Neural cell (in vitro differentiated cells): ENCODE results near the gene PPCDC. TPM values are rescaled to one million over a fixed set of nuclear protein-coding genes. Genes with fewer than 3 reads are reported as not detected.

Experiments used
- H2AFZ ChIP-seq: fragments of 200-600, 300-800 bp; sonication (generic), shearing (Covaris generic); 2 replicates; pipeline ENCODE4 v1.6.0; 2014; ENCODE audit warnings: low read depth, mild to moderate bottlenecking, antibody characterized with exemption, low read length, moderate library complexity
- H3F3A ChIP-seq: fragments of 200-600 bp; shearing (Covaris generic); 2 replicates; pipeline ENCODE4 v1.6.1; 2016; ENCODE audit warnings: mild to moderate bottlenecking, moderate library complexity, mixed read lengths, antibody characterized with exemption, low read length; ENCODE audit not compliant: insufficient read depth, poor library complexity, severe bottlenecking
- H3K27ac ChIP-seq: fragments of 200-600, 300-800 bp; sonication (generic), shearing (Covaris generic); 2 replicates; pipeline ENCODE4 v1.5.1; 2014; ENCODE audit warnings: mild to moderate bottlenecking, low read length, moderate library complexity
- H3K27me3 ChIP-seq: fragments of 300-800, 200-600 bp; sonication (generic), shearing (Covaris generic); 2 replicates; pipeline ENCODE4 v1.6.0; 2014; ENCODE audit warnings: mild to moderate bottlenecking, low read depth, low read length, moderate library complexity; ENCODE audit not compliant: insufficient read depth
- H3K36me3 ChIP-seq: fragments of 300-800, 200-600 bp; sonication (generic), shearing (Covaris generic); 2 replicates; pipeline ENCODE4 v1.5.1; 2014; ENCODE audit warnings: mild to moderate bottlenecking, antibody characterized with exemption, low read length, moderate library complexity; ENCODE audit not compliant: insufficient read depth
- H3K4me2 ChIP-seq: fragments of 300-800, 200-600 bp; sonication (generic), shearing (Covaris generic); 2 replicates; pipeline ENCODE4 v1.6.0; 2014; ENCODE audit warnings: mild to moderate bottlenecking, low read length
- H3K4me3 ChIP-seq: fragments of 300-800, 200-600 bp; sonication (generic), shearing (Covaris generic); 2 replicates; pipeline ENCODE4 v1.5.1; 2014; ENCODE audit warnings: mild to moderate bottlenecking, low read length, moderate library complexity
- H3K79me2 ChIP-seq: fragments of 200-600 bp; shearing (Covaris generic); replicated peaks from 2 replicates; pipeline ENCODE4 v1.6.0; 2014; ENCODE audit warnings: mild to moderate bottlenecking, low read length, moderate library complexity; ENCODE audit not compliant: insufficient read depth
- H3K9ac ChIP-seq: fragments of 300-800, 200-600 bp; sonication (generic), shearing (Covaris generic); 2 replicates; pipeline ENCODE4 v1.6.1; 2016; ENCODE audit warnings: mild to moderate bottlenecking, low read length, mixed read lengths
- H3K9me2 ChIP-seq: fragments of 200-600 bp; shearing (Covaris generic); 2 replicates; pipeline ENCODE4 v1.6.1; 2016; ENCODE audit warnings: mild to moderate bottlenecking, low read length, mixed read lengths; ENCODE audit not compliant: insufficient read depth
- H3K9me3 ChIP-seq: fragments of 200-600, 300-800 bp; sonication (generic), shearing (Covaris generic); 2 replicates; pipeline ENCODE4 v1.6.1; 2016; ENCODE audit warnings: mild to moderate bottlenecking, mixed run types, low read length, moderate library complexity, mixed read lengths
- H4K20me1 ChIP-seq: fragments of 200-600 bp; shearing (Covaris generic); 2 replicates; pipeline ENCODE4 v1.6.1; 2016; ENCODE audit warnings: mild to moderate bottlenecking, mixed run types; ENCODE audit not compliant: insufficient read depth
- CTCF ChIP-seq: fragments of 450-650 bp; IDR thresholded peaks from 2 replicates; pipeline ENCODE4 v1.5.1; 2014; ENCODE audit warnings: antibody characterized with exemption, mild to moderate bottlenecking, moderate library complexity; ENCODE audit not compliant: poor library complexity, severe bottlenecking
- EP300 ChIP-seq: fragments of 450-650 bp; conservative IDR thresholded peaks from 2 replicates; pipeline ENCODE4 v1.6.1; 2014; ENCODE audit warnings: antibody characterized with exemption, mild to moderate bottlenecking, moderate library complexity; ENCODE audit not compliant: poor library complexity, severe bottlenecking
- EZH2 ChIP-seq: fragments of 200-600, 300-800 bp; shearing (Covaris generic), sonication (generic); IDR thresholded peaks from 2 replicates; pipeline ENCODE4 v1.6.1; 2014; ENCODE audit warnings: antibody characterized with exemption, low read length, borderline replicate concordance, mild to moderate bottlenecking; ENCODE audit not compliant: insufficient read depth, poor library complexity, severe bottlenecking
- MXI1 ChIP-seq: fragments of 450-650 bp; conservative IDR thresholded peaks from 2 replicates; pipeline ENCODE4 v1.6.1; 2014; ENCODE audit warnings: antibody characterized with exemption, mild to moderate bottlenecking; ENCODE audit not compliant: poor library complexity, severe bottlenecking
- POLR2AphosphoS5 ChIP-seq: IDR thresholded peaks from 2 replicates; pipeline ENCODE4 v1.6.1; 2012
- RAD21 ChIP-seq: fragments of 450-650 bp; conservative IDR thresholded peaks from 2 replicates; pipeline ENCODE4 v1.6.1; 2014; ENCODE audit warnings: antibody characterized with exemption, mild to moderate bottlenecking, moderate library complexity
- REST ChIP-seq: IDR thresholded peaks from 2 replicates; pipeline ENCODE4 v1.6.1; 2012; ENCODE audit warnings: borderline replicate concordance
- SMC3 ChIP-seq: fragments of 450-650 bp; conservative IDR thresholded peaks from 2 replicates; pipeline ENCODE4 v1.6.1; 2014; ENCODE audit warnings: antibody characterized with exemption, mild to moderate bottlenecking, moderate library complexity; ENCODE audit not compliant: poor library complexity
- TAF1 ChIP-seq: IDR thresholded peaks from 2 replicates; pipeline ENCODE4 v1.6.1; 2012; ENCODE audit warnings: low read depth
- polyA plus RNA-seq: library from polyadenylated mRNA; depleted of rRNA; stranded (reverse); fragments of >200 nt; gene quantifications from 2 replicates; pipeline ENCODE4 v1.2.3, GENCODE V29; 2014

PPCDC gene
- polyA plus RNA-seq, 1 donor from 2014 or later: 13.6 TPM

GRCh38 chr15:74997543-74997942 is 25.8 kb upstream of the PPCDC start:
- no peak overlapping the region for H2AFZ ChIP-seq
- no peak for TF ChIP-seq CTCF
- peaks cover 35% of the 10 kb centered on the region for H3K79me2 ChIP-seq
- H3K4me2 ChIP-seq: peak overlapping the region; percentile 48
- H3K9ac ChIP-seq: no peak overlapping the region
- H3K9me2 ChIP-seq: no peaks in the 10 kb centered on the region
- H3F3A ChIP-seq: no peaks in the 10 kb centered on the region
- no peaks in the 10 kb centered on the region for H3K9me3 ChIP-seq
- no peaks in the 10 kb centered on the region for H3K36me3 ChIP-seq
- H3K4me3 ChIP-seq: peak overlapping the region; percentile 98
- no peak overlapping the region for H3K27ac ChIP-seq
- no peaks in the 10 kb centered on the region for H3K27me3 ChIP-seq
- no peaks in the 10 kb centered on the region for H4K20me1 ChIP-seq

GRCh38 chr15:75001310-75001709 is 22.1 kb upstream of the PPCDC start:
- Histone ChIP-seq H3K79me2 (peaks cover 26% of the 10 kb centered on the region), H3K9ac (no peak overlapping the region), H3K27ac (no peak overlapping the region), H3K27me3 (no peaks in the 10 kb centered on the region), H3K36me3 (no peaks in the 10 kb centered on the region), H3K4me2 (no peak overlapping the region), H3K9me3 (no peaks in the 10 kb centered on the region), H4K20me1 (no peaks in the 10 kb centered on the region), H3K4me3 (no peak overlapping the region), H2AFZ (no peak overlapping the region), H3F3A (no peaks in the 10 kb centered on the region), H3K9me2 (no peaks in the 10 kb centered on the region)
- TF ChIP-seq REST (no peak), CTCF (no peak)

- Histone ChIP-seq H3F3A (no peaks in the 10 kb centered on the region), H3K27ac (no peak overlapping the region), H3K36me3 (no peaks in the 10 kb centered on the region), H3K9me3 (no peaks in the 10 kb centered on the region), H3K4me3 (no peak overlapping the region), H3K4me2 (no peak overlapping the region), H3K79me2 (peaks cover 16% of the 10 kb centered on the region), H2AFZ (no peak overlapping the region), H3K9me2 (no peaks in the 10 kb centered on the region), H3K9ac (no peak overlapping the region), H4K20me1 (no peaks in the 10 kb centered on the region), H3K27me3 (no peaks in the 10 kb centered on the region)
- TF ChIP-seq RAD21: no peak
- no peak for TF ChIP-seq TAF1
- TF ChIP-seq EZH2: no peak
- TF ChIP-seq SMC3: no peak
- no peak for TF ChIP-seq MXI1
- no peak for TF ChIP-seq REST
- TF ChIP-seq POLR2AphosphoS5: no peak
- no peak for TF ChIP-seq EP300
- no peak for TF ChIP-seq CTCF
These were observed 21.0 kb upstream of the PPCDC start for GRCh38 chr15:75002398-75002797.
